HT1080 (cell line): ENCODE data around the gene APBA3. TPM values are rescaled to one million over a fixed set of nuclear protein-coding genes. Genes with fewer than 3 reads are reported as not detected.
"Not testable (repeated sequence)": the region's sequence is repeated elsewhere in the genome, so short reads cannot be mapped to it uniquely, and the experiment has no call there.

Experiments
- DNase-seq: peaks from one replicate; pipeline ENCODE4 v3.0.0-alpha.2; 2015; ENCODE audit warnings: low read depth
- total RNA-seq: library from RNA; depleted of rRNA; stranded (reverse); fragments of >200 nt; shearing (Covaris generic); gene quantifications from 2 replicates; pipeline ENCODE4 v1.2.3, GENCODE V29; 2014

The APBA3 gene
- total RNA-seq, 1 experiment from 2014 or later = 16.9 TPM

DNA sequence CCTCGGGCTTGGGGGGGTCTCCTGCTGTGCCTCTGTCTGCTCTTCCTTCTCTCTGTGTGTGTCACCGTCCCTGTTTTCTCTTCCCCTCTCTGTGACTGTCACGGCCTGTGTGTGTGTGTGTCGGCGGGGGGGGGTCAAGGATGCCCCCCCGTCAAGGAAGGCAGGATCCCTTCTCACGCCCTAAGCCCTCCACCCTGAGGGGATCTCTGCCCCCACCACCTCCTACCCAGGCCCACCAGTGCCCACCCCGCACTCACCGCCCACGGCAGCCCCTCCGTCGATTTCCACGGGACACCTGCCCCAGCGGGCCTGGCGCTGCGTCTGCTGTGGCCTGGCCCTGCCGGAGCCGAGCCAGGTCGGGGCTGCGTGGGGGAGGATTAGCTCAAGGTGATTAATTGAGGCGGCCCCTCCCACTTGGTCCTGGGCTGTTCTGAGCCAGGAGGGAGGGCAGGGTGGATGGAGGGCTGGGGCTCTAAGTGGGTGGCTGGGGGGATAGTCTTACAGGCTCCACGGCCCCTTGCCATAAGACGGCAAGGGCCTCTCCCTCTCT is 10.5 kb upstream of the APBA3 start, which contains the start of gene RAX2:
RAX2 (minus strand) TSS at position 323 of the 550 bp plus-strand sequence. CDS start 486 bp downstream, outside the sequence.
- no peak for DNase-seq

DNA sequence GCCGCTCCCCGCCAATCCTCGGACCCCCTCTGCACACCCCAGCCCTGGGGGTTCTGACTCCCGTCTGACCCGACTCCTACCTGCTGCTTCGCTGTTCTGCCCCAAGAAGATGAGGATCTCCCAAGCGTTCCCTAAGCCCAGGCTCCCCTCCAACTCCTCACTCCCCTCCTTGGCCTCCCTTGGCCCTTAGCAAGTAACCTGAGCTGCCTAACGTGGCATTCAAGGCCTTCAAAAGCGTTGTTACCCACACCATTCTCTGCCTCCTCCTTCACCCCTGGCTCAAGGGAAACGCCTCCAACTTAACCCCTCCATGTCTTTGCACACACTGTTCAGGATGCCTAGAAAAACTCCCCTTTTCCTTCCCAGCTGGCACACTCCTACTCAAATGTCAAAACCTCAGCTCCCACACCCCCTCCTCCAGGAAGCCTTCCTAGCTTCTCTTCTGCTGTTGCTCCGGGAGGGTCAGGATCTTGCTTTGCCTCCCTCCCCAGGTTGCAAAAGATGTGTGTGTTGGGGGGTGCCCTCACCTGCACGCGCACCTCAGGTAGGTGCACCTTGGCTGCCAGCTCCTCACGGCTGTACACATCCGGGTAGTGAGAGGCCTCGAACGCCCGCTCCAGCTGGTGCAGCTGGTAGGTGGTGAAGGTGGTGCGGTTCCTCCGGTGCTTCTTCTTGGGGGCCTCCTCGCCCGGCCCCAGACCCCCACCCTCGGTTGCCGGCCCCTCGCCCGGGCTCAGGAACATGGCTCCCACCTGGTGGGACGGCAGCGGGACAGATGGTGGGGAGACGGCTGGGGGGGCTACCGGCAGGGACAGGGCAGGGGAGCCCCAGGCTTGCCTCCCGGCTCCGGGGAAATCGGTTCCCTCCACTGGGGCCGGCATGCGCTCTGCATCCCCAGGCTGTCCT is 9.8 kb upstream of the APBA3 start:
- no peak for DNase-seq

DNA sequence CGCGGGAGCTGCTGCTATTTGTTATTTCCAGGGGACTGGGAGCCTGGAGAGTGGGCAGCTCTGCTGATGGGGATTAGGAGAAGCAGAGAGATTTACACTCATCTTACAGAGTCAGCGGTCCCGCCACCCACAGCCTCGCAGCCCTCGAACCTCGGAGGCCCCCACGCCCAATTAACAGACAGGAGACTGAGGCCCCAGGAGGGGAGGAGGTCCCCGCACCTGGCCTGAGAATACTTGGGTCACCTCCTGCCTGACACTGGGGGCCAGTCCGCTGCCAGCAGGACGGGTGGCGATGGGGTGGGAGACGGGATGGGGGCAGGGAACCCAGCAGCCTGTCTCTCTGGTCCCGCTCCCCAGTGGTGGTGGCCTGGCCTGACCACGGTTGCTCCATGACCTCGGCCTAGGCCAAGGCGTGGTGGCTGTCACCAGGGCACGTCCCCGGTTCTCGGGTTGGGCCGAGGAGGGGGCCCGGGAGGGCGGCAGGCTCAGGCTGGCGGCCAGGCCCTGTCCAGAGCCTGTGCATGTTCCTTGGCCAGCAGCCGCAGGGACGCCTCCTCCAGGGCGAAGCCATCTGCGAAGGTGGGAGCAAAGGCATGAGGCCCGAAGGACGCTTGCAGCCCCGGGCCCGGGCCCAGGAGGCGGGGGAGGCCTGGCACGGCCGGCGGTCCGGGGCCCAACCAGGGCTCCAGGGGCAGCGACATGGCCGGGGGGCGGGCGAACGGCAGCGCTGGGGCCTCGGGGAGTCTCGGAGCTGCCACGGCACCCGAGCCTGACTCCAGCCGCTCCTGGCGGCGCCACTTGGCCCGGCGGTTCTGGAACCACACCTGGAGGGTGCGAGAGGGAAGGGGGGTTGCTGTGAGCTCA is 8.9 kb upstream of the APBA3 start:
- DNase-seq = no peak

DNA sequence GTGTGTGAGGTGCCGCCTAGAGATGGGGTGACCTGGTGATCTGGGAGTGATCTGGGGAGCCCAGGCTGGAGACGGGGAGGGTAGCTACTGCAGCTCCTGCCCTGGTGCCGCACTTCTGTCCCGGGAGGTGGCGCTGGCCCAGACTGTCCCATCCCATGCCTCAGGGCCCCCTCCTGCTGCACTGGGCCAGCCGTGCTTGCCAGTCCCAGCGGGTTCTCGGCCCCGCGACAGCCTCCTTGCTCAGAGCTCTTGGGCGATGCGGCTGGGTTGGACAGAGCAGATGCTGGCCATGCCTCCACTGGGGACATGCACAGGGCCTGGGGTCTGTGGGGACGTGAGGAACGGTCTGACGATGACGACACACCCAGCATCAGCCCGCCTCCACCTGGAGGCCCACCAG is 8.0 kb upstream of the APBA3 start:
- no peak for DNase-seq

GRCh38 chr19:3768748-3769099 is 7.2 kb upstream of the APBA3 start:
- no peak for DNase-seq

DNA sequence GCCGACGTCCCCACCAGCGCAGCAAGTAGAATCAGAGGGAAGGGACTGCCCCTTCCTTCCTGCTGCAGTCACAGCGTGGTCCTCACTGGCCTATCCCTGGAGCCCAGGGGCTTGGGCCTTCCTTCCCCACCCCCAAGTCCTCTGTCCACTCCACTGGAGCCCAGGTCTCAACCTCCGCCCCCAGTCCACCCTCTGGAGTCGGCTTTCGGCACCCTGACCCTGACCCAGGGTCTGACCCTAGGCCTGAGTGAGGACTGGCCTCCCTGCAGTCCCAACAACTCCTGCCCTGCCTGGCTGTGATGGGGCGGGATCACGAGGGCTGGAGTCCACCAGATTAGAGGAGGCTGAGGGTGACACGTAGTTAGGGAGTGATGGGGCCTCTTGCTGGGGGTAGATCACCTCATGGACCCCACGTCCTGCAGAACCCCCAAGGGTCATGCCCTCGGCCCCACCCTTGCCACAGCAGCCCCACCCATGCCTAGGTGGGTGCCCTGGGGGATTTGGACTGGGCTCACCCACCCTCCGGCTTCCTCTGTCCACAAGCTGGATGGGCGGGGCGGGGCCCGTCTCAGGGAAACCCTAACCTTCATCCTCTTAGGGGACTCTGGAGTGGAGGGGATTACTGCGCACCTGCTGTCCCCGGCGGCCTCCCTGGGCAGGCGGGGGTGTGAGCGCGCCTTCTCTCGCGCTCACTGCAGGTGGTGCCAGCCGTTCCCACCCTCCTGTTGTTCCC is 6.7 kb upstream of the APBA3 start:
- no peak for DNase-seq

DNA sequence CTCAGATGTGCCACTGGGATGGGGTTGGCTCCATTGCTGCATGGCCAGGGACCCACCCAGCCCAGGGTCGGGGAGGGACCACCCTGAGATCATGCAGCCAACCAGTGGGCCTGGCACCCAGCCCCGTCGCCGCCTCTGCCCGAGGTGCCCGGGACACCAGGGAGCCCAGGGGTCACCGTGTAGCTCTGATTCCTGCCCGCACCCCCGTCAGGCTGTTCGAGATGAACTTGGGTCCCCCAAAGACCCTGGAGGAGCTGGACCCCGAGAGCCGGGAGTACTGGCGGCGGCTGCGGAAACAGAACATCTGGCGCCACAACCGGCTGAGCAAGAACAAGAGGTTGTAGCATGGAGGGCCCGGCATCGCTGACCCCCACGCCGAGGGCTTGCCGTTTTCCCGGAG is 5.6 kb upstream of the APBA3 start:
- no peak for DNase-seq

DNA sequence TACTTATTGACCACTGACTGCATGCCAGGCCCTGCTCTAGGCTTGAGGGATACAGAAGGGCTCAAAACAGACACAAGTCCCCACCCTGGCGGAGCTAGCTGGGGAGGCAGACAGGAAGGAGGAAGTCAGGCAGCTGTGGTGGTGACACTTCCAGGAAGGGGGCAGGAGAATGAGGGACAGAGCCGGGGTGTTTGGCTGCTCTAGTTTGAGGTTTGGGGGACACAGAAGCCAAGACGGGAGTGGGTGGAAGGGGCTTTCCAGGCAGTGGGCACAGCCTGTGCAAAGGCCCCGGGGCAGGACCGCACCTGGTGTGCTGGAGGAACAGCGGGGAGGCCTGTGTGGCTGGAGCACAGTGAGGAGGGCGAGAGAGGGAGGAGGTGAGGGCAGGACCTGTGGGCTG is 5.0 kb upstream of the APBA3 start:
- no peak for DNase-seq

DNA sequence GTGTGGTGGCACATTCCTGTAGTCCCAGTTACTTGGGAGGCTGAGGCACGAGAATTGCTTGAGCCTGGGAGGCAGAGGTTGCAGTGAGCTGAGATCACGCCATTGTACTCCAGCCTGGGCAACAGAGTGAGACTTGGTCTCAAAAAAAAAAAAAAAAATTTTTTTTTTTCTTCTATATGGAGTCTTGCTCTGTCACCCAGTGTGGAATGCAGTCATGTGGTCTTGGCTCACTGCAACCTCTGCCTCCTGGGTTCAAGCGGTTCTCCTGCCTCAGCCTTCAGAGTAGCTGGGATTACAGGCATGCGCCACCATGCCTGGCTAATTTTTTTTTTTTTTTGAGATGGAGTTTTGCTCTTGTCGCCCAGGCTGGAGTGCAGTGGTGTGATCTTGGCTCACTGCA is 4.3 kb upstream of the APBA3 start:
- not testable (repeated sequence) for DNase-seq

- no peak for DNase-seq
Observed at GRCh38 chr19:3765121-3765520, 3.6 kb upstream of the APBA3 start.

- peak; percentile 98 for DNase-seq
Observed at GRCh38 chr19:3762501-3763459, 1.3 kb upstream of the APBA3 start, which contains the start of gene MRPL54. Gene MRPL54, plus strand, starts transcription at chr19:3762682. Its CDS starts 19 bp downstream, at chr19:3762701.

GRCh38 chr19:3762130-3762473 is 610 bp upstream of the APBA3 start:
- DNase-seq = no peak

DNA sequence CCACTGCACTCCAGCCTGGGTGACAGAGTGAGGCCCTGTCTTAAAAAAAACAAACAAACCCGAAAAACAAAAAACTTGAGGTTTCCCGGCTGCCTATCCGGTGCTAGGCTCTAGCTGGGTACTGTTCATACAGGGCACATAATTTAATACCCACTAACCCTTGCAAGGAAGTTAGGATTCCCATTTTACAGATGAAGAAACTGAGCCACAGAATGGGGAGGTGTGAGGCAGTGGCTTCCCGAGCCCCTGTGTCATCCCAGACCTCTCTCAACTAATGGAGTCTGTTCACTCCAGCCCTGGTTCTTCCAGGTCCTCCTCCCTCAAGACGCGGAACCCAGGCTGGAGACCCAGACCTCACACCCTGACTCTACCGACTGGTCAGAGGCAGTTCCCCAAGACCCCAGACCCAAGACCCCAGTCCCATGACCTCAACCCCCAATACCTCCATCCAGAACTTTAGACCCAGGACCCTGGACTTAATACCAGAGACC is 576 bp downstream of the APBA3 start:
- no peak for DNase-seq

DNA sequence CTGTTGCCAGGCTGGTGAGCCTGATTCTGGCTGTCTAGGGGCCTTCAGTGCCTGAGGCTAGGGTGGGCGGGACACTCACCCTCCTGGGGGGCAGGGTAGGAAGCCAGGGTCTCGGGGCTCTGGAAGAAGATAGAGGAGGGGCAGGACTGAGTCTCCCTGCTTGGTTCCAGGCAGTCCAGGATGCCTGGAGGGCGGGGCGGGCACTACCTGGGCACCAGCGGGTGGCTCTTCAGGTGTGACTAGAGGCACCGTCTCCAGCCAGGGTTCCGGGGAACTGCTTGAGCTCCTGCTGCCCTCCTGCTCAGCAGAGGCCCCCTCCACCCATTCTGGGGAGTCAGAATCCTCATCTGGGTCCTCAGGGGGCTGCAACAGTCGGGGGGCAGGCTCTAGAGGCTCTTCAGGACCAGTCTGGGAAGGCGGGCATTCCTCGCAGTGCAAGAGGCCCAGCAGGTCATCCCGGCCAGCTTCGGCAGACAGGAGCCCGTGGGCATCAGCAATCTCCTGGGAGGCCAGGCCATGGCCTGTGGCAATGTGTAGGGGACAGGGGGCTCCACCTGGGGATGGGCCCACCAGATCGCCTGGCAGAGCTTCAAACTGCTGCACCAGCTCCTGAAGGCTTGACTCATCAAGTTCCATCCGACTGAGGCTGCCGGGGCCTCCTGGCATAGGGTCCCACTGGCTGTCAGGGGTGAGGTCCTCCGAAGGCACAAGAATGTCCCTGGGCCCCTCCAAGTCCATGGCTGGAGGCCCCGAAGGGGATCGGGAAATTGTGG is 1.8 kb downstream of the APBA3 start:
- no peak for DNase-seq

DNA sequence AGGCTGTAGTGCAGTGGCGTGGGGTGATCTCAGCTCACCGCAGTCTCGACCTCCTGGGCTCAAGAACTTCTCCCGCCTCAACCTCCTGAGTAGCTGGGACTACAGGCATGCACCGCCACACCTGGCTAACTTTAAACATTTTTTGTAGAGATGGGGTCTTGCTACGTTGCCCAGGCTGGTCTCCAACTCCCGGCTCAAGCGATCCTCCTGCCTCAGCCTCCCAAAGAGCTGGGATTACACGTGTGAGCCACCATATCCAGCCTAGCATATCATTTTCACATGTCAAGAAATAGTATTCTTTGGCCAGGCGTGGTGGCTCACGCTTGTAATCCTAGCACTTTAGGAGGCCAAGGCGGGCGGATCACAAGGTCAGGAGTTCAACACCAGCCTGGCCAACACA is 3.2 kb downstream of the APBA3 start:
- not testable (repeated sequence) for DNase-seq

DNA sequence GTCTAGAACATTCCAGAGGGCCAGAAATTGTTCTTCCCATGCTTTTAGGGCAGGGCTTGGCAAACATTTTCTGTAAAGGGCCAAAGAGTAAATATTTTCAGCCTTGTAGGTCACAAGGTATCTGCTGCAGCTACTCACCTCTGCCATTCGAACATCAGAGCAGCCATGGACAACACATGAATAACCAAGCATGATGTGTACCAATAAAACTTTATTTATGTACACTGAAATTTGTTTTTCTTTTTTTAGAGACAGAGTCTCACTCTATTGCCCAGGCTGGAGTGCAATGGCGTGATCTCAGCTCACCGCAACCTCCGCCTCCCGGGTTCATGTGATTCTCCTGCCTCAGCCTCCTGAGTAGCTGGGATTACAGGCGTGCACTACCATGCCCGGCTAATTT is 3.8 kb downstream of the APBA3 start:
- not testable (repeated sequence) for DNase-seq

DNA sequence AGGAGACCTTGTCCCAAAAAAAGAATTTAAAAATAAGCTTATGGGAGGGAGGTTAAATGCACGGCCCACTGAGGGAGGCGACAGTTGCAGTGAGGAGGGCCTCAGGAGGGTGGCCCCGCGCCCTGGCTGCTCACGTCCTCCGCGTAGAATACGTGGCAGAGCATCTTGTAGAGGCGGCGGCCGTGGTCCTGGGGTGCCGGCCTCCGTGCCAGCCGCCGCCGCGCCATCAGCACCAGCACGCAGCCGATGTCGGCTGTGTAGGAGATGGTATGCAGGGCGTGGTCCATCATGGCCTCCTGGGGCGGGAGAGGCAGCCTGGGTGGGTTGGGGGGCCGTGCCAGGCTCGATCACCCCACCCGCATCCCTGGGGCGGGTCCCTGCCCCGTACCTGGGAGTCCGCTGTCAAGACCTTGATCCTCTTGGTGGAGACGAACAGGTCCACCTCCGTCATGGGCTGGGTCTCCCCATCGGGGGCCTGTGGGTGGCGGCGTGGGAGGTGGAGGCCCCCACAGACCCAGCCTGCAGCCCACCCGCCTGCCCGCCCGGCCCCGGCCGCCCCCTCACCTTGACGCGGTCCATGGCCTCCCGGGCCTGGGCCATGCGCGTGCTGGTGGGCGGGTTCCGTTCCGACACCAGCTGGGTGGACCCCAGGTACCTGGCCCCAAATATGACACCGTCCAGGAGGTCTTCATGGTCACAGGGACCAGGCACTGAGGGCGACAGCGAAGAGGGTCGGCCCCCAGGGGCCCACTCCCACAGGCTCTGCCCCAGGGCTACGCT is 7.7 kb downstream of the APBA3 start:
- no peak for DNase-seq

- DNase-seq = no peak
Observed at GRCh38 chr19:3752492-3752891, 9.0 kb downstream of the APBA3 start.
